Measurements from ENCODE around the gene ZSCAN10.

DNA sequence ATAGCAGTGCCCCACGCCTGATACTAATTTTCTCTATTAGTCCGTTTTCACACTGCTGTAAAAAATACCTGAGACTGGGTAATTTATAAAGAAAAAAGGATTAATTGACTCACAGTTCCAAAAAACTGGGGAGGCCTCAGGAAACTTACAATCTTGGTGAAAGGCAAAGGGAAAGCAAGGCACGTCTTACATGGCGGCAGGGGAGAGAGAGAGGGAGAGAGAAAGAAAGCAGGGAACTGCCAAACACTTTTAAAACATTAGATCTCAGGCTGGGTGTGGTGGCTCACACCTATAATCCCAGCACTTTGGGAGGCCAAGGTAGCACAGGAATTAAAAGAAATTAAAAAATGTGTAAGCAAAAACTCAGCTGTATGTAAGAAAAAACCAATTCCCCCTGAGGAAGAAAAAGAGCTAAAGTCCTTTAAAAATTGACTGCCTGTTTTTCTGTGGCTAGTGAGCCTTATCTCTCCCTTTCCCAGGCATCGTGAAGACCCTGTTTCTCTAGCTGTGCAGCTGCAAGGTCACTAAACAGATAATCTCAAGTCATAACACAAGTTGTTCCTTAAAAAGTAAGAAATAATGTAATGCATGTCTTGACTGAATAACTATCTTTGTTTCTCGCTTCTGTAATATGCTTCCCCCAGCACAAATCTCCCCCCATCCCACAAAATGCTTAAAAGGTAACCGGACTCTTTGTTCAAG is 14.0 kb downstream of the ZSCAN10 start:
- no peak for TF ChIP-seq EP300 (IDR thresholded peaks at IDR 0.05)
- no peak for TF ChIP-seq POLR2A (IDR thresholded peaks at IDR 0.05)
- no peak for TF ChIP-seq CTCF (IDR thresholded peaks at IDR 0.05)
- no peak for TF ChIP-seq POLR2AphosphoS5 (IDR thresholded peaks at IDR 0.05)

Data from sigmoid colon (tissue), 4 donors.